Measurements from ENCODE around the gene MPRIP.

MPRIP gene

GRCh38 chr17:17214646-17215436, 172.6 kb downstream of the MPRIP start:
- no peak for DNase-seq (ENCODE audit: low spot score)

DNA sequence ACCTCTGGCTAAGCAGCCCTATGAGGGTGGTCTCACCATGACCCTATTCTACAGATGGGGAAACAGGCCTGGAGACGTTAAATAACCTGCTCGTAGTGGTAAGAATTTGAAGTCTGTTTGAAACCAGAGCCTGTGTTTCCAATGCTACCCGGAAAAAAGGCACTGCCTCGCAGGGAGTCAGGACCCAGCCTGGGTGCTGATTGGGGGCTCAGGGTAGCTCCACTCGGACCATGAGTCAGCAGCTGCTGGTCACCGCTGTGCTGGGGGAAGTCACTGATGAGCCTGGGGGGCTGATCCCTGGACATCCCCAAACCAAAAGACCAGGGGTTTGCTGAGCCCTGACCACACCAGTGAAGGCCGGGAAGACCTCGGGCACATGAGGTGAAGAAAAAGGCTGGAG, 173.3 kb downstream of the MPRIP start:
- no peak for DNase-seq (ENCODE audit: low spot score)

DNA sequence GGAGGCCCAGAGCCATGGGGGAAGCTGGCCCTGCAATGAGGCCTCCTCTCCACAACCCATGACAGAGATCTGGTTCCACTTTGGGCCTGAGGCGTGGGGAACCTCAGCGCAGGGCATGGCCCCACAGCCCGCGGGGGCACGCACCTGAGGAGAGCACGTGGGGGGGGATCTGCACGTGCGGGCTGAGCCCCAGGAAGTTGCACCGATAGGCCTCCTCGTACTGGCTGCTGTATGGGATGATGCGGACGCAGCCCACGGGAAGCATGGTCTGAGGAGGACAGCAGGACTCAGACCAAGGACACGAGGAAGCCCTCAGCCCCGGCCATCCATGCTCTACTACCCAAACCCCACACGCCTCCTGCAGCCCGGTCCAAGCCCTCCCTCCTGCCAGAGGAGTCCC, 174.0 kb downstream of the MPRIP start:
- no peak for DNase-seq (ENCODE audit: low spot score)

DNA sequence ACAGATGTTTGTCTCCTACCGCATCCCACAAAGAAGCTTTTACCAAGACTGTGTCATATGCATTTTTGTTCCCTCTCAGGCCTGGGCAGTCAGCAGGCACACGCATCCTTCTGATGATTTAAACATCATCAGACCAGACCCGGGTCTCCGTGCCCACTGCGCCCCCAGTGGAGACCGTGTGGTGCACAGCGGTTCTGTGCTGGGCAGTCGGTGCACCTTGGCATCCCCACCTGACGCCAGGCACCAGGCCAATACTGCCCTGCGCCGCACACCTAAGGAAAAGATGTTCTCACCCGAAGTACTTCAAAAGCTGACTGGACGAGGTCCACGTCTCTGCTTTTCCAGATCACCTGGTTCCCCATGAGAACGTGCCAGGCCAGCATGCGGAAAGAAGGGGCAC, 174.5 kb downstream of the MPRIP start:
- DNase-seq (ENCODE audit: low spot score), result no peak

GRCh38 chr17:17217995-17218394, 175.7 kb downstream of the MPRIP start:
- DNase-seq (ENCODE audit: low spot score), result no peak

DNA sequence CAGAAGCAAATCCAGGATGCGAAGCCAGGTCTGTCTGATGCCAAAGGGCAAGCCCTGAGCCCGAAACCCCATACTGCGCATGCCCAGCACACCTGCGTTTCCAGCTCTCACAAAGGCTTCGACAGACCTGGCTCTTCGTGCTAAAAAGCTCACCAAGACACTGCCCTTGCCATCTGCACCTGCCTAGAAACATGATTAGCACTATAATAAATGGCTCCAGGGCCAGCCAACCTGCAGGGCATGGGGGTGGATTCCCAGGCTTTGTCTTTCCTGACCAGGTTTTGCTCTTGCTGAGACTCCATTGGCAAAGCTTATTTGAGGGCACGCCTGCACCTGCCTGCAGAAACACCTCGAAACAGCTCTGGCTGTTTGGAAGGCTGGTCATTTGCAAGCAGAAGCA, 178.3 kb downstream of the MPRIP start:
- no peak for DNase-seq (ENCODE audit: low spot score)

GRCh38 chr17:17221329-17221728, 179.1 kb downstream of the MPRIP start:
- no peak for DNase-seq (ENCODE audit: low spot score)

DNA sequence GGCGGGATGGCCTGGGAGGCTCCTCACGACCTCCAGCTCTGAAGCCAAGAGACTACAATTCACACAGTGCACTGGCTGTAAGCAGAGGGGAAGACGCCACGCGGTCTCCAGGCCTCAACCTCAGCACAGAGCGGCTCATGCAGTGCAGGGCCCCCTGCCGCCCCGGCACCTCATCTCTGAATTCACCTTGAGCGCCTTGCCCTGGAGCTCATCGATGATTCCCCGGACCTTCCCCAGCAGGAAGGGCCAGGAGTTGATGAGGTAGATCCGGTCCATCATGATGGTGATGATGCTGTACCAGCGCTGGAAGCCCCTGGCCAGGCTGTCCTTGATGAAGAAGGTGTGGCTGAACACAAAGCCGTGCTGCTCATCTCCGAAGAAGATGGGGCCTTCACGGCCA, 181.5 kb downstream of the MPRIP start:
- DNase-seq (ENCODE audit: low spot score), result no peak

DNA sequence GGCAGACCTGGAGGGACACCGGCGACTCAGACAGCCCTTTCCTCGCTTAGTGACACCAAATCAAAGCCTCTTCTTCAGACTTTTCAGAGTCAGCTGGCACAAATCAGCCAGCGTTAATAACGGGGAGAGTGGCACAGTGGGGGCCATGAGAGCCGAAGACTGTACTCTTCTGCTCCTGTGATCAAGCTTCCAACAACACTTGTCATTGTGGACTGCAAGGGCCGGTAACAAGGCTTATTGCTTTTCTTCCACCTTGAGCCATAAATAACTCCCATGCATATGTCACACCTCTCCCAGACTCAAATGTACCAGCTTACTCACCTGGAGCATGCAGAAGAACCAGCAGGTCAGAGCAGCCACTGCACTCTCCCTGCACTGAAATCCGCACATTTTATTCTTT, 181.9 kb downstream of the MPRIP start:
- no peak for DNase-seq (ENCODE audit: low spot score)

- no peak for DNase-seq (ENCODE audit: low spot score)
These were observed 183.6 kb downstream of the MPRIP start for GRCh38 chr17:17225901-17226300.

DNA sequence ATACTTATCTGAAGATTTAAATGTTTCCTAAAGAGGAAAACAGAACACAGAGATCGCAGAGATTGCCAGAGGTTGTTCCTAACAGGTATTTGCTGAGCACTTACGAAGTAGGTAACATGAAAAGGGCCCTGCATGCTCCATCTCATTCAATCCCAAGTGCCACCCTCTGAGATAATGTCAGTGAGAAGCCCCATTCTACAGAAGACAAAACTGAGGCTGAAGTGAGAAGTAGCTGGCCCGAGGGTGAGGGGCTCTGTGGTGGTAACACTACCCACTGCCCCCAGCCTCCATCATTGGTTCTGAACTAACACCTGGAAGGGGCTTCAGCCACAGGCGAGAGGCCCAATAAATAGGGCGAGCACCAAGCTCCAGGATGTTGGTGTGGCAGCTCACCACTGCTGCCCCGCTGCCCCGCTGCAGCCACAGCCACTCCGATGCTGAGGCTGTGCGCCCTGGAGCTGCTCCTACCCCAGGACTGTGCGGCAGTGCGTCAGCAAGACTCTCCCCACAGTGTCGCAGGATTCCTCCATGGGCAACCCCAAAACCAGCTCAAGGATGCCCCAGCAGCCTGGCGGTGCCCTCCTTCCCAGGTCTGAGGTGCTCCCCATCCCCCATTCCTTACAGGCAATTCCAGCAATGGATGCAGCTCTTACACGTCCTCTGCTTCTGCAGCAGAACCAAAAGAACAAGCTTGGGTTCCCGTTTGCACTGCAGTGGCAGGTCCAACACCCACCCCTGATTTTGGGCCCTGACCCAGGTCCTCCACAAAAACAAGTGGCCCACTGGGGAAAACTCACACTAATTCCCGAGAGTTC, 184.4 kb downstream of the MPRIP start:
- DNase-seq (ENCODE audit: low spot score), result no peak

DNA sequence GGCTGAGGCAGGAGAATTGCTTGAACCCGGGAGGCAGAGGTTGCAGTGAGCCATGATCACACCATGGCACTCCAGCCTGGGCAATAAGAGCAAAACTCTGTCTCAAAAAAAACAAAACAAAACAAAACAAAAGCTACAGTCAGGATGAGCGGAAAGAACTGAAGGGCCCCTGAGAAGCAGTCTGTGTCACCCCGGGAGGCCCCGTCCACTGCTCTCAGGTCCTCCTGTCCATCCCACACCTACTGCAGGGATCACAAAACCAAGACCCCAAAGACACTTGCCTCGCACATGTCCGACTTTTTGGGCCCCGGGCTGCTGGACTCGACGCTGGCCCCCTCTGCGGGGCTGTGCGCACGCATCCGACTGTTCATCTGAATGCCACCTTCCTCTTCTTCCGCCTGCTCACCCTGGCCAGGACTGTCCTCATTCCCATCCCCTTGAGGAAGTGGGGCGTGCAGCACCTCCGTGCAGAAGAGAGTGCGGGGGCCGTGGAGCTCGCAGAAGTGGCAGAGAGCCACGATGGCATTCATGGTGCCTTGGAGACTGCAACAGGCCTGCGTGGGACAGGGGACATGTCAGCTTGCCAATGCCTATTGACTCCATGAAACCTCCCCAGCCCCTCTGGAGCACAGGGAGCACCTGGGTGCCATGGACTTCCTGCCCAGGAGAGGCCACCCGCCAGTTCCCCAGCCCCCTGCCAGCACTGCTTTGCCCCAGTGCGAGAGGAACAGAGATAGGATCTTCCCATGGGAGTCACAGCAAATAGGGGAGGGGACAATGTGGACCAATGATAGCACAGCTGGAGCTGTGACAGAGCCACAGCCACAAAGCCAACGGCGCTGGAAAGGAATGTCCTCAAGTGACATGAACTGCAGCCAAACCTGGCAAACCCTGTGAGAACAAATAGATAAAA, 185.6 kb downstream of the MPRIP start:
- no peak for DNase-seq (ENCODE audit: low spot score)

DNA sequence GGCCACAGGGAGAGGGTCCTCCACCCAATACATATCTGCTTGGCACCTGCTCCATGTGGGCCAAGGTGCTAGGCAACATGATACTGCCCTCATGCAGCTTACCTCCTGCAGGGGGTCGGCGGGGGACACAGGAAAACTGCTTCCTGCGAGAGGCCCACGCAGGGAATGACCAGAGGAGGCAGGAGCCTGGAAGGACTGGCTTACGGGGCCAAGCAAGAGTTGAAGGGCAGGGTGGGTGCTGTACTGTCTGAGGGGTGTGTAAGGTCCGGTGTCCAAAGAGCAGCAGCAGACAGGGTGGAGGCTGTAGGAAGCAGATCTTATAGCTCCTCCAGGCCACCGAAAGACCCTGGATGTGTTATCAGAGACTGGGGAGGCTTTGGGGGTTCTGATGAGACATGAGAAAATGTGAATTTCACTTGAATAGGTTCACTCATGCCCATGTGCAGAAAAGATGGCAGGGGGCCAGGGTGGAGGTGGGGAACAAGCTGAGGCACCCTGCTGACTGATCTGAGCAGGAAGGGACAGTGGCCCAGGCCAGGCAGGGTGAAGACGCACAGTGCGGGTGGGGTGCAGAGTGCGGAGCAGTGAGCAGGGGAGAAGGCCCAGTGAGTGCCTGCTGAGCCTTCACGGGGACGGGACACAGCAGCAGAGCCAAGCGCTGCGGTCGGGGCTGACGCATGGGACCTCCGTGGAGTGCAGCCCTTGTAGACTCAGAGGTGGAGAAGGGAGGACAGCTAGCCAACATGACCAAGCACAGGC, 186.4 kb downstream of the MPRIP start:
- no peak for DNase-seq (ENCODE audit: low spot score)

DNA sequence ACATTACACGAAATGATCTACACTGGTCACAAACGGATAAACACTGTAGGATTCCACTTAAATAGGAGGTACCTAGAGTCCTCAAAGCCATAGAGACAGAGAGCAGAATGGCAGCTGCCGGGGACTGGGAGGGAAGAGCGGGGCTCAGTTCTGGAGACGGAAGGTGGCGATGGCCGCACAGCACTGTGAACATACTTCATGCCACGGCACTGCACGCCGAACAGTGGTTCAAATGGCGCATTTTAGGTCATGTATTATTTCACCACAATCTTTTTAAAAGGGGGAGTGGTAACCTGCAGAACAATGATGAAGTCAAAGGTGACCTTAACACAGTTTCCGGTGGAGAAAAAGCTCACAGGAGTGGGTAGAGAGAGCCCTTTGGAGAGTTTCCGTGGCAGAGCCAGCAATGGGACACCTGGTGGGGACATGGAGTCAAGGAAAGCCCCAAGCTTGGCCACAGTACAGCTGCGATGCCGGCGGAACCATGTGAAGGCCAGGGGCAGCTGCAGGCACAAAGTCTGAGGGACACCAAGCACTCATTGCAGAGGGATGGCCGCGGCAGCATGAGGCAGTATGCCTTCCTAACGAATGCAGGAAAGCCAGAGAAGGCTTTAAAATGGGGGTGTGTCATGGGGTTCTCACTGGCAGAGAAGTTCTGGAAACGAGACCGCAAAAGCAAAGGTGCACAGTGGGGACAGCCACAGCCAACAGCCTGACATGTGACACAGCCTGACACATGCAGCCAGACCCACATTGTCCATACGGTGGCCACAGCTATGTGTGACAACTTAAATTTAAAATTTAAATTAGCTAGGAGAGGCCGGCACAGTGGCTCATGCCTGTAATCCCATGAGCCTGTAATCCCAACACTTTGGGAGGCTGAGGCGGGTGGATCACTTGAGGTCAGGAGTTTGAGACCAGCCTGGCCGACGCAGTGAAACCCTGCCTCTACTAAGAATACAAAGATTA, 187.4 kb downstream of the MPRIP start:
- no peak for DNase-seq (ENCODE audit: low spot score)

- DNase-seq (ENCODE audit: low spot score), result no peak
These were observed 189.5 kb downstream of the MPRIP start for GRCh38 chr17:17231621-17232302.

DNA sequence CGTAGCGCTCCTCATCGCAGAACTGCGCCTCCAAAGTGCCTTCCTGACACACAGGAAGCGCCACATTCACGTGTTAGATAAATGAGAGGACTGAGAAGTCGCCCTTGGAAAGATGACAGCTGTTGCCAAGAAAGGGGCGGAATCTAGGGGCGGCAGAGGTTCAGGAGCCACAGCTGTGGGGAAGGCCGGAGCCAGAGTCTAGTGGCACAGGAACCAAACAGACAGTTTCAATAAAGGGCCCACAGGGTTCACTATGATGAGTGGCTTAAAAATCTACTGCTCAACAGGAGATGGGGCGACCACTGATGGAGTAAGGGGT, 190.0 kb downstream of the MPRIP start:
- DNase-seq (ENCODE audit: low spot score), result no peak

DNA sequence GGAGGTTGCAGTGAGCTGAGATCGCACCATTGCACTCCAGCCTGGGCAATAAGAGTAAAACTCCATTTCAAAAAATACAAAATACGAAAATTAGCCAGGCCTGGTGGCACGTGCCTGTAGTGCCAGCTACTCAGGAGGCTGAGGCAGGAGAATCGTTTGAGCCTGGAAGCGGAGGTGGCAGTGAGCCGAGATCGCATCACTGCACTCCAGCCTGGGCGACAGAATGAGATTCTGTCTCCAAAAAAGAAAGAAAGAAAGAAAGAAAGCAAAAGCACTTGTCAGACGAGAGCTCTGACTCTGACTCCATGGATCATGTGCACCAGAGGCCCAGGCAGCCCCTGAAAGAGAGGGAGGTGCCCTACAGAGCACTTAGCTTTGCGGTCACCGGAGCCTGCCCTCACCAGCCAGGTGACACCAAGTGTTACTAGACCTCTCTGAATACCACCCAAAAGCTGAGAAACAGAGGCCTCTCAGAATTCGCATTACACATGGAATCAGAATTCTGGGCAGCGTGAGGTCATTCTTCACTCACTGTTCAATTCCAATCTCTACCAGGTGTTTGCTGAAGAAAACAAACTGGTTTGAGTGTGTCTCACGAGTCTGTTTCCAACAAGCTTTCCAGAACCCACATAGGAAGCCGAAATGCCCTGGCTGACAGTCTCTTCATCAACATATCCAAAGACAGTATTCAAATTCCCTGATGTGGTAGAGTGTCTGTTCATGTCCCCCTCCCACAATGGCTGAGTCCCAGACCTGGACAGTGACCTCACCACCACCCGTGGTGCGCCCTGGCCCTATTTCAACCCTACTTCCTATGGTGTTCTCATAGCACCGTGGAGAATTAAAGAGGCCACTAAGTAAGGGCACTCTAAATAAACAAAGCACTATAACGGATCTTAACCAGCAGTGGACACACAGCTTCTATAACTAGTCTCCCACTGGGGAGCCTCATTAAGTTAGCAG, 193.2 kb downstream of the MPRIP start:
- no peak for DNase-seq (ENCODE audit: low spot score)

GRCh38 chr17:17236295-17237025, 194.2 kb downstream of the MPRIP start:
- DNase-seq (ENCODE audit: low spot score), result no peak
